NCI-H187 (cell line): Measurements from ENCODE around the gene ACTA2.

Experiments used
- DNase-seq, 2 experiments: peaks; one replicate each; lab custom pipeline; 2025; lab: John Stamatoyannopoulos, UW

The ACTA2 gene

GRCh38 chr10:88952647-88953111, at the start of gene ACTA2:
ACTA2 (minus strand) TSS chr10:88952773; CDS start chr10:88948930, 3,843 bp downstream.
- no peak for DNase-seq

- no peak for DNase-seq
These were observed 49.1 kb upstream of the ACTA2 start for GRCh38 chr10:89001729-89002072.

- no peak for DNase-seq
These were observed 48.6 kb upstream of the ACTA2 start for GRCh38 chr10:89001024-89001728.

GRCh38 chr10:88999625-89000024, 47.1 kb upstream of the ACTA2 start:
- DNase-seq, result no peak

- no peak for DNase-seq
These were observed 44.4 kb upstream of the ACTA2 start for GRCh38 chr10:88996927-88997326.

- DNase-seq, result no peak
These were observed 42.7 kb upstream of the ACTA2 start for GRCh38 chr10:88995156-88995876.

GRCh38 chr10:88994019-88994418, 41.4 kb upstream of the ACTA2 start:
- no peak for DNase-seq

GRCh38 chr10:88992921-88993524, 40.5 kb upstream of the ACTA2 start:
- no peak for DNase-seq

GRCh38 chr10:88991899-88992320, 39.3 kb upstream of the ACTA2 start:
- no peak for DNase-seq

DNA sequence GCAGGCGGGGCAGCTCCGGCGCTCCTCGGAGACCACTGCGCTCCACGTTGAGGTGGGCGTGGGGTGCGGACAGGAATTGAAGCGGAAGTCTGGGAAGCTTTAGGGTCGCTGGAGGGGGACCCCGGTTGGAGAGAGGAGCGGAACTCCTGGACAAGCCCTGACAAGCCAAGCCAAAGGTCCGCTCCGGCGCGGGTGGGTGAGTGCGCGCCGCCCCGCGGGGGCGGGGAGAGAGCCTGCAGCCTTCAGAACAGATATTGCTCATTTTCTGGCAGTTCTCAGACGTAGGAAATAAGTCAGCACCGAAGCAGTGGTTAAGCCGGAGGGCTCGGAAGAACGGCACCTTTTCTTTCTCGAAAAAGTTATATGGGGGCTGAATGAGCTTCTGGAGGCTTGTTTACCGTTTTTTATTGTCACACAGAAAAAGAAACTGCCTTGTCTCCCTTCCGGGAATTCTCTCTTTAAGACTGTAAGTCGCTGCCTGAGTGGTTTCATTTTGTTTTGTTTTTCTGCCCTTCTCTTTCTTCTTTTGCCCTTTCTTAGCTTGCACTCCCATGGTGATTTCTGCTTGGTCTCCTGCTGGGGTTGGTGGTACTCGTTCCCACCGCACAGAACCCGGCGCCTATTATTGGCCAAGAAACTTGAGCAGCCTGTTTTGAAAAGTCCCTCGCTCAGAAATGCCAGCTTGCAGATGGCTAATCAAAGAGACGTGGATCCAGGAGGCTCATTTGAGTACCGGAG, 38.8 kb upstream of the ACTA2 start:
- no peak for DNase-seq

DNA sequence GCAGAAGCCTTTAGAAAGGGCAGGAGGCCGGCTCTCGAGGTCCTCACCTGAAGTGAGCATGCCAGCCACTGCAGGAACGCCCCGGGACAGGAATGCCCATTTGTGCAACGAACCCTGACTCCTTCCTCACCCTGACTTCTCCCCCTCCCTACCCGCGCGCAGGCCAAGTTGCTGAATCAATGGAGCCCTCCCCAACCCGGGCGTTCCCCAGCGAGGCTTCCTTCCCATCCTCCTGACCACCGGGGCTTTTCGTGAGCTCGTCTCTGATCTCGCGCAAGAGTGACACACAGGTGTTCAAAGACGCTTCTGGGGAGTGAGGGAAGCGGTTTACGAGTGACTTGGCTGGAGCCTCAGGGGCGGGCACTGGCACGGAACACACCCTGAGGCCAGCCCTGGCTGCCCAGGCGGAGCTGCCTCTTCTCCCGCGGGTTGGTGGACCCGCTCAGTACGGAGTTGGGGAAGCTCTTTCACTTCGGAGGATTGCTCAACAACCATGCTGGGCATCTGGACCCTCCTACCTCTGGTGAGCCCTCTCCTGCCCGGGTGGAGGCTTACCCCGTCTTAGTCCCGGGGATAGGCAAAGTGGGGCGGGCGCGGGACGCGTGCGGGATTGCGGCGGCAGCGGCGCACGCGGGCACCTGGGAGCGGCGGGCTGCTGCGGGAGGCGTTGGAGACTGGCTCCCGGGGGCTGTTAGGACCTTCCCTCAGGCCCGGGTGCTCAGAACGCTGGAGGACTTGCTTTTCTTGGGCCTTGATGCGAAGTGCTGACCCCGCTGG, 38.0 kb upstream of the ACTA2 start, which contains the start of gene FAS:
Gene FAS (plus strand): TSS at position 415 of the 777 bp plus-strand sequence. CDS start 79 bp downstream, at position 494.
- no peak for DNase-seq

DNA sequence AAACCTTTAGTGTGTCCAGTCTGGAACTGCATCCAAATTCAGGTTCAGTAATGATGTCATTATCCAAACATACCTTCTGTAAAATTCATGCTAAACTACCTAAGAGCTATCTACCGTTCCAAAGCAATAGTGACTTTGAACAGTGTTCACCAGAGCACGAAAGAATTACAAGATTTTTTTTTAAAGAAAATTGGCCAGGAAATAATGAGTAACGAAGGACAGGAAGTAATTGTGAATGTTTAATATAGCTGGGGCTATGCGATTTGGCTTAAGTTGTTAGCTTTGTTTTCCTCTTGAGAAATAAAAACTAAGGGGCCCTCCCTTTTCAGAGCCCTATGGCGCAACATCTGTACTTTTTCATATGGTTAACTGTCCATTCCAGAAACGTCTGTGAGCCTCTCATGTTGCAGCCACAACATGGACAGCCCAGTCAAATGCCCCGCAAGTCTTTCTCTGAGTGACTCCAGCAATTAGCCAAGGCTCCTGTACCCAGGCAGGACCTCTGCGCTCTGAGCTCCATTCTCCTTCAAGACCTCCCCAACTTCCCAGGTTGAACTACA, 37.3 kb upstream of the ACTA2 start:
- no peak for DNase-seq

GRCh38 chr10:88989423-88989822, 36.9 kb upstream of the ACTA2 start:
- DNase-seq, result no peak

GRCh38 chr10:88987840-88988239, 35.3 kb upstream of the ACTA2 start:
- no peak for DNase-seq

GRCh38 chr10:88987243-88987725, 34.7 kb upstream of the ACTA2 start:
- no peak for DNase-seq

- no peak for DNase-seq
These were observed 34.1 kb upstream of the ACTA2 start for GRCh38 chr10:88986549-88987242.

GRCh38 chr10:88984525-88984924, 32.0 kb upstream of the ACTA2 start:
- DNase-seq, result no peak

GRCh38 chr10:88983939-88984338, 31.4 kb upstream of the ACTA2 start:
- DNase-seq, result no peak

DNA sequence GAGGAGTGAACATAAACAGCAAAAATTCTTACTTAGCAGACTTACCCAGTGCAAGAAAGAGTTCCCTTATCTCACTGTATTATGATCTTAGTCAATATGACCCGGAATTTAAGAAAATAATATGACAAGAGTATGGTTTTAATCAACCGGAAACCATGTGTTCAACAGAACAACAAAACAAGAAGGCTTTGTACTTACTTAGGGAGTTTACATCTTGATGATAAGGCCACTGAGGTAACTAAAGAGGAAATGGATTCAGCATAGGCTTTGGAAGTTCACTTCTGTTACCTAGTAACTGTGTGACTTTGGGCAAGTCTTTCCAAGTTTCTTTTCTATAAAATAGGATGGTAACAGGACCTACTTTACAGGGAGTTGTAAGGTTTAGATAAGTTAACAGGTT, 30.6 kb upstream of the ACTA2 start:
- DNase-seq, result no peak

DNA sequence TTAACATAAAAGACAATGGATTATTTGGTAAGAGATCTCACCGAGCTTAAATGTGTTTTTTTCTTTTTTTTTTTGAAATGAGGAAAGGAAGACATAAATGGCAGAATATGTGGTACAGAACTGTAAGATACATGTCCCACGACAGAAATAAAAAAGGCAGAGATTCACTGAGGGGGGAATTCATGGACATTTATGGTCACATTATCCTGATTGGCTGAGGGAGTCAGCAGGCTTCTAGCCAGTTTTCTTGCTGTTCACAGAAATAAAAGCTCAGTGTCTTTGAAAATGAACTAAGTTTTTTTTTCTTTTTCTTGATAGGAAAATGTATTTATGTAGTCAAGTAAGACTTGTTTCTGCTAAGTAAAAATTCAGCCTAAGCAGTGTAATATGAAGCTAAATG, 29.8 kb upstream of the ACTA2 start:
- no peak for DNase-seq
